ENCODE results near the gene SERTAD3.
A peak's percentile ranks its signal among the peaks of the same experiment; 100 is the strongest.

SERTAD3 gene

DNA sequence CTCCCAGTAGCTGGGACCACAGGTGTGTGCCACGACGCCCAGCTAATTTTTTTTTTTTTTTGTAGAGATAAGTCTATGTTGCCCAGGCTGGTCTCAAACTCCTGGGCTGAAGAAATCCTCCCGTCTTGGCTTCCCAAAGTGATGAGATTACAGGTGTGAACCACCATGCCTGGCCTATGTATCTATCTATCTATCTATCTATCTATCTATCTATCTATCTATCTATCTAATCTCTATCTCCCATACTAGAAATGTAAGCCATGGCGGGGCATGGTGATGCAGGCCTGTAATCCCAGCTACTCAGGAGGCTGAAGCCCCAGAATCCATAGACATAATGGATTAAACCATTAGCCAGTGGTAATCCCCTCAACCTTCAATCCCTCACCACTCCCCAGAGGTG lies 6.5 kb upstream of the SERTAD3 start:
- Histone ChIP-seq H3K36me3 (ENCODE audit: insufficient read depth, low read length) (no peaks in the 10 kb centered on the region), H3K27ac (no peak overlapping the region), H3K9me3 (ENCODE audit: low read depth, low read length) (no peaks in the 10 kb centered on the region), H3K9ac (ENCODE audit: insufficient read length) (no peak overlapping the region), H3K4me3 (no peak overlapping the region)
- DNase-seq (ENCODE audit: low read depth, low spot score), result no peak
- no peak for TF ChIP-seq EZH2 (IDR thresholded peaks at IDR 0.05)
- no peak for TF ChIP-seq FOXP2 (optimal IDR thresholded peaks at IDR 0.05; ENCODE audit: control extremely low read depth, extremely low read length, insufficient read depth)
- TF ChIP-seq POLR2AphosphoS5 (IDR thresholded peaks at IDR 0.05; ENCODE audit: borderline replicate concordance, low read depth, low read length), result no peak

DNA sequence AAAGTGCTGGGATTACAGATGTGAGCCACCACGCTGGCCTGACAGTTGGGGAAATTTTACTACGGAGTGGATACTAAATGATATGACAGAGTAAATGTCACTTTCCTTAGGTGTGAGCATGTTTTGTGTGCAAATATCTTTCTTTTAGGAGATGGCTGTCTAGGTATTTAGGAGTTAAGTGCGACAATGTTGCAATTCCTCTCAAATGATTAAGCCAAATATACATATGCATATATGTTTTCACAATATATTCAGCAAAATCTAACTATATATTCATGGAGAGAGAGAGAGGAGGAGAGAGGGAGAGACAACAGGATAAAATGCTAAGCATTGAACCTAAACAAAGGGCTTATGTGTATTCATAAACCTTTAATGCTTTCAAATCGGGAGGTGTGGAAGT lies 5.4 kb upstream of the SERTAD3 start:
- DNase-seq (ENCODE audit: low read depth, low spot score), result no peak
- no peak overlapping the region for H3K9ac ChIP-seq (ENCODE audit: insufficient read length)
- no peak overlapping the region for H3K27ac ChIP-seq
- H3K4me3 ChIP-seq, result no peak overlapping the region
- no peaks in the 10 kb centered on the region for H3K36me3 ChIP-seq (ENCODE audit: insufficient read depth, low read length)
- H3K9me3 ChIP-seq (ENCODE audit: low read depth, low read length), result no peaks in the 10 kb centered on the region
- TF ChIP-seq EZH2 (IDR thresholded peaks at IDR 0.05) (no peak), FOXP2 (optimal IDR thresholded peaks at IDR 0.05; ENCODE audit: control extremely low read depth, extremely low read length, insufficient read depth) (no peak), POLR2AphosphoS5 (IDR thresholded peaks at IDR 0.05; ENCODE audit: borderline replicate concordance, low read depth, low read length) (no peak)

DNA sequence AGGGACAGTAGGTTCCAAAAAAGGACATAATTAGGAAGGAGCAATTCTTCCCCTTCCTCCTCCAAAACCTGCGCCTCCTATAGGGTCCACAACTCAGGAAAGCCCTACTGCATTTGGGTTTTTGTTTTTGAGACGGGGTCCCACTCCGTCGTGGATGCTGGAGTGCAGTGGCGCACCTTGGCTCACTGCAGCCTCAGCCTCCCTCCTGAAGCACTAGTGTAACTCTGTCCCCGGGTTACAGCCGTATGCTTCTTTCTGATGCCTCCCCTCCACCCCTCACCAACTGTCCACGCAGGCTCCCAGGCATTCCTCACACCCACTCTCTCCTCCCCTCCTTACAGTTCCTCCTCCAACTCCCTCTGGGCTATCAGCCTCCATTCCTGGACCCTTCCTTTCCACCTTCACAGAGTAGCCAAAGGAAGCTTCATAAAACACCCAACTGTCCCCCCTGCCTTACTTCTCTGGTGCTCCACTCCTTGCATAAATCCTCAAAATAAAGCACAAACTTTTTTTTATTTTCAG lies 2.2 kb upstream of the SERTAD3 start:
- Histone ChIP-seq H3K9me3 (ENCODE audit: low read depth, low read length) (no peaks in the 10 kb centered on the region), H3K36me3 (ENCODE audit: insufficient read depth, low read length) (peaks cover 10% of the 10 kb centered on the region), H3K27ac (no peak overlapping the region), H3K4me3 (no peak overlapping the region), H3K9ac (ENCODE audit: insufficient read length) (no peak overlapping the region)
- TF ChIP-seq POLR2AphosphoS5 (IDR thresholded peaks at IDR 0.05; ENCODE audit: borderline replicate concordance, low read depth, low read length), result no peak
- TF ChIP-seq FOXP2 (optimal IDR thresholded peaks at IDR 0.05; ENCODE audit: control extremely low read depth, extremely low read length, insufficient read depth), result no peak
- no peak for TF ChIP-seq EZH2 (IDR thresholded peaks at IDR 0.05)
- DNase-seq (ENCODE audit: low read depth, low spot score), result no peak

DNA sequence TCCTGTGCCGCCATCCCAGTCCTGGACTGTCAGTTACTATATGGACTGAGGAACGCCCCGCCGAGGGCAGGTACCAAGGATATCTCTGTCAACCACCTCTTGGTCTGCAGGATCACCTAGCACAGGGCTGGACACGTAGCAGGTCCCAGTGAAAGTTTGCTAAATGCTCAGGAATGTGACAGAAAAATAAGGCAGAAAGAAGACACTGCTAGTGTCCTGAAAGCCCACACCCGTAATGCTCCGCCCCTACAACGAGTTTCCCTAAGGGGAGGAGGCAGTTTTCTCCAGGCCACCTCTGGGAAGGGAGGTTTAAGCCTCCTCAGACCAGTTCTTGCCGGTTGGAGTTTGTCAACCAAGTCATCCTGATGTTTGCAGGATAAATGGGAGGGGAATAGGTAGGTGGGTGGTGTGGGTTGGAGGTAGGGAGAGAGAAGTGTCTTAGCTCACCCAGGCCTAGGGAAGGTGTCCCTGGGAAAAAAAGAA lies 1.7 kb upstream of the SERTAD3 start:
- no peak overlapping the region for H3K4me3 ChIP-seq
- TF ChIP-seq POLR2AphosphoS5 (IDR thresholded peaks at IDR 0.05; ENCODE audit: borderline replicate concordance, low read depth, low read length), result no peak
- no peak for TF ChIP-seq FOXP2 (optimal IDR thresholded peaks at IDR 0.05; ENCODE audit: control extremely low read depth, extremely low read length, insufficient read depth)
- no peak for TF ChIP-seq EZH2 (IDR thresholded peaks at IDR 0.05)
- H3K9me3 ChIP-seq (ENCODE audit: low read depth, low read length), result no peaks in the 10 kb centered on the region
- no peak overlapping the region for H3K9ac ChIP-seq (ENCODE audit: insufficient read length)
- H3K36me3 ChIP-seq (ENCODE audit: insufficient read depth, low read length), result peaks cover 15% of the 10 kb centered on the region
- no peak for DNase-seq (ENCODE audit: low read depth, low spot score)
- H3K27ac ChIP-seq, result no peak overlapping the region

DNA sequence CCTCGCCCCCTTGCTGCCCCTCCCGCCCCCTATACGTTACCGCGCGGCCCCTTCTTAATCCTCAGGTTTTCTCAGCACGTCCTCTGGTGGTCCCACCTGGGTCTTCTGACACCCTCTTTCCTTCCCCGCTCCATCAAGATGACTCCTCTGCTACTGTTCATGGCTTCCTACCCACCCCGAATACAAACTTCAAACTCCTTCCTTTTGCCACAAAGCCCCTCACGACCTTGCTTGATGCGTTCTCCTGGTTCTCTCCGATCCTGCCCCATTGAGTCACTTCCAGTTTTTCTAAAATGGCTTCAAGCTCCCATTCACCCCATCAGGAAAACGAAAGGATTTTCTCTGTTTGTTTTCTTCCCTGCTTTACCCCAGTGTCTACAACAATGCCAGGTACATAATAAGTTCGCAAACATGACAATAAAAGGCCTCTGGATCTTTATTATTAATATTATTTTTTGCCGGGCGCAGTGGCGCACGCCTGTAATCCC lies 734 bp upstream of the SERTAD3 start:
- peak overlapping the region; percentile 74 for H3K9ac ChIP-seq (ENCODE audit: insufficient read length)
- no peak for DNase-seq (ENCODE audit: low read depth, low spot score)
- H3K36me3 ChIP-seq (ENCODE audit: insufficient read depth, low read length), result peaks cover 21% of the 10 kb centered on the region
- no peaks in the 10 kb centered on the region for H3K9me3 ChIP-seq (ENCODE audit: low read depth, low read length)
- peak overlapping the region; percentile 100 for H3K4me3 ChIP-seq
- TF ChIP-seq POLR2AphosphoS5 (IDR thresholded peaks at IDR 0.05; ENCODE audit: borderline replicate concordance, low read depth, low read length), result peak; percentile 73
- TF ChIP-seq FOXP2 (optimal IDR thresholded peaks at IDR 0.05; ENCODE audit: control extremely low read depth, extremely low read length, insufficient read depth), result no peak
- TF ChIP-seq EZH2 (IDR thresholded peaks at IDR 0.05), result no peak
- peak overlapping the region; percentile 85 for H3K27ac ChIP-seq

DNA sequence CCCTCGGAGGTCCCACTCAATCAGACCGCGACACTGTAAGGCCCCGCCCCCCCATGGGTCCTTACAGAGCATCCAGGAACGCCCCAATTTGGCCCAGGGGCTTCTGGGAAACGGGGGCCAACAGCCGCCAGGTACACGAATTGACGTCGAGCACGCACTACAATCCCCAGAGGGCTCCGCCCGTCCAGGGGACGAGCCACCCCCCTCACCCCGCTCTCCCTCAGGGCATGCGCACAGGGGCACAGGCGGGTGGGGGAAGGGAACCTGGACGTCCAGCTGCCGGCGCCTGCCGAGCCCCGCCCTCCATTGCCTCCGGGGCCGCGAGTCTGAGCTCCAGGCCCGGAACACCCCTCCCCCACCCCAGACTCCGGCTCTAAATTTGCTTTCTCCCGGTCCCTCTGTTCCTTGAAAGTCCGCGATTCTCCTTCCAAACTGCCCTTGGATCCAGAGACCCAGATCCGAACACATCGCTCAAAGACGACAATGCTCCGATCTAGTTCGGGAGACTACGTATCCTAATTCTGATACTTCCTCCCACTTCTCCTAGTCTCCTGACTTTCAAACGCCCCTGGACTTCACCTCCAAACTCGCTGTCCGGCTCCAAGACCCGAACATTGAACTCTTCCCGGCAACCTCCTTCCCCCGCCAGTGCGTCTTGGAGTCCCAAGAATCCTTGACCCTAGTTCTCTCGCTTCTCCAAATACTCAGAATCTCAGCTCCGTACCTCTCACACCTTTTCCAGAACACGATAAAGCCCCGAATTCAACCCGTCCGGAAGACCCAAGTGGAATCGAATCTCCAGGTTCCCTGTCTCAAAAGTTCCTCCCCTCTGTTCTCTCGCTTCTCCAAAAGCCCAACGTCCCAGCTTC lies 770 bp downstream of the SERTAD3 start:
- DNase-seq (ENCODE audit: low read depth, low spot score), result peak; percentile 97
- Histone ChIP-seq H3K36me3 (ENCODE audit: insufficient read depth, low read length) (peaks cover 21% of the 10 kb centered on the region), H3K27ac (peak overlapping the region; percentile 98), H3K4me3 (peak overlapping the region; percentile 100), H3K9me3 (ENCODE audit: low read depth, low read length) (no peaks in the 10 kb centered on the region), H3K9ac (ENCODE audit: insufficient read length) (peak overlapping the region; percentile 95)
- no peak for TF ChIP-seq EZH2 (IDR thresholded peaks at IDR 0.05)
- TF ChIP-seq POLR2AphosphoS5 (IDR thresholded peaks at IDR 0.05; ENCODE audit: borderline replicate concordance, low read depth, low read length), result peak; percentile 83

DNA sequence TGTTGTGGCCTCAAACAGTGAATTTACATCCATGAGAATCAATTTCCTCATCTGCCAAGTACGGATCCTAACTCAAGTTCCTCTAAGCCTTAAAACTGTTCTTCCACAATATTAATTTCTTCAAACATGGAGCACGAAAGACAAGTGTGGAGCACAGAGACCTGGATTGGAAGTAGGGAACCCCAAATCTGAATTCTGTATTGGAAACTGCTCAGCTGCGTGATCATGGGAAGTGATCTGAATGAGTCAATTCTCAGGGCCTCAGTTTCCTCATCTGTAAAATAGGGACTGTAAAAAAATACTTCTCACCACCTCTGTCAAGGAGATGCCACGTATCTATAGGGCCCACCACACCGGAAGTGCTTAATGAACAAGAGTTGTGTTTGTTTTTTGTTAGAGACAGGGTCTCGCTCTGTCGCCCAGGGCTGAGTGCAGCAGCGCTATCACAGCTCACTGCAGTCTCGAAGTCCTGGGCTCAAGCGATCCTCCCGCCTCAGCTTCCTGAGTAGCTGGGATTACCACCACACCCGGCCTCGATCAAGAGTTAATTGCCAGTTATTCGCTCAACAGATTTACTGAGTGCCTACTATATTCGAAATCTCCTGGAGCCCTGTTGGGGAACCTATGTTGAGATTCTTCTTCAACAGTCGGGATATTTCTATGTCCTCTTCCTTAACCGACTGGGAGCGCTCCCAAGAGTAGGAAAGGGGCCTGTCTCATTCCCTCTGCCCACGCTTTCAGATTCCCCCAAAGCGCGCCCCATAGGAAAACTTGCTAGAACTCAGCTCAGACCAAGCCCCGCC lies 1.6 kb downstream of the SERTAD3 start:
- H3K9me3 ChIP-seq (ENCODE audit: low read depth, low read length), result no peaks in the 10 kb centered on the region

More for the DNA sequence above, 1.6 kb downstream of the SERTAD3 start:
- H3K4me3 ChIP-seq, result peak overlapping the region; percentile 100
- H3K36me3 ChIP-seq (ENCODE audit: insufficient read depth, low read length), result peaks cover 21% of the 10 kb centered on the region
- TF ChIP-seq POLR2AphosphoS5 (IDR thresholded peaks at IDR 0.05; ENCODE audit: borderline replicate concordance, low read depth, low read length) (no peak), EZH2 (IDR thresholded peaks at IDR 0.05) (no peak), FOXP2 (optimal IDR thresholded peaks at IDR 0.05; ENCODE audit: control extremely low read depth, extremely low read length, insufficient read depth) (no peak)
- DNase-seq (ENCODE audit: low read depth, low spot score), result no peak
- H3K27ac ChIP-seq, result peak overlapping the region; percentile 90
- peak overlapping the region; percentile 87 for H3K9ac ChIP-seq (ENCODE audit: insufficient read length)

Measured in SK-N-MC (cell line).